Tibial nerve (tissue), 3 donors: Measurements from ENCODE around the gene APRT.

ENCODE experiments used
- CTCF ChIP-seq, 5 experiments: fragments of 200-600 bp in 3 of 5; fragments of 450-650 bp in 2 of 5; sonication (generic) in 3 of 5; IDR thresholded peaks; one replicate each; pipeline ENCODE4 v1.5.1; 2016 to 2019; ENCODE audit warnings: antibody characterized with exemption in 5 of 5, mild to moderate bottlenecking in 3 of 5, moderate library complexity in 2 of 5
- POLR2A ChIP-seq, 2 donors: fragments of 450-650 bp; IDR thresholded peaks; one replicate each; pipeline ENCODE4 v1.6.1; 2017; ENCODE audit warnings: antibody characterized with exemption in 2 of 2, mild to moderate bottlenecking in 2 of 2, moderate library complexity in 2 of 2

GRCh38 chr16:88853325-88853941 is 41.7 kb upstream of the APRT start:
- TF ChIP-seq POLR2A (IDR thresholded peaks at IDR 0.05) (no peak), CTCF (IDR thresholded peaks at IDR 0.05) (no peak)
